ENCODE data around the gene FGD2. TPM values are rescaled to one million over a fixed set of nuclear protein-coding genes. Genes with fewer than 3 reads are reported as not detected.

The FGD2 gene
- total RNA-seq, 1 experiment from 2014 or later = 0.13 TPM

DNA sequence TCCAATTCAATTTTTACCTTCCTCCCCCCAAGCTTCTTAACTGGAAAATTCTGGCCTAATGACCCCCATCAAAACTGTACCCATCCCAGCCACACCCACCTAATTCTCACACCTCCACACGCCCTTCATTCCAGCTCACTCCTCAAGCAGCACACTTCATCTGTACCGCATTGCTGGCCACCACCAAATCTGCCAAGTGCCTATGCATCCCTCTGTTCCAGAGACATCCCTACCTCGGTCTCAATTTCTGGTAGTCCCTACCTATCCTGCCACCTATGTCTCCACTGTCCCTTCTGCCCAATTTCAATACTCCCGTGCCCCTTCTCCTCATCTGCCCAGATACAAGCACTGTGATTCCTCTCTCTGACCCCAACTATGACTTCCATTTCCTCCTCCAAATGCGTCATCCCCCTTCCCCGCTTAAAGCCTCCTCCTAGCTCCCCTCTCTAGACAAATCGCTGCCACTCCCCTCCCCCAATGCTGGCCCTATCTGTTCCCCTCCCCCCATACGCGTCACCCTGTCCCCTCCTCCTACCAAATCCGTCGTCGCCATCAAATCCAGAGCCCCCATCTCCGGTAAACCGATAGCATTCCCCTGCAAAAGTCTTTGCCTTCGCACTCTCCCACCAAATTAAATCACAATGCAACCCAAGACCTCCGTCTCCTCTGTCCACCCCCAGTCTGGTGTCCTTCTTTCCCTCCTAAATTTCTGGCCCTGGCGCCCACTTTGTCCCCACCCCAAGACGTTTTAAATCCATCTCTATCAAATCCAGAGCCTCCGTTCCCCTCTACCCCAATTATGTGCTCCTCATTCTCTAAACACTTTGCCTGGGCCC lies 20.7 kb upstream of the FGD2 start:
- peak overlapping the region; percentile 71 for H3K14ac ChIP-seq (ENCODE audit: insufficient read depth, low read length)
- H3K23ac ChIP-seq (ENCODE audit: insufficient read length, low read depth, low read length) = no peak overlapping the region
- no peak overlapping the region for H3T11ph ChIP-seq (ENCODE audit: low read length)
- DNase-seq = peak; percentile 79
- H3K23me2 ChIP-seq (ENCODE audit: insufficient read length, low read depth, low read length, poor library complexity, severe bottlenecking) = peaks cover 21% of the 10 kb centered on the region
- H4K20me1 ChIP-seq (ENCODE audit: control insufficient read depth, insufficient read depth, insufficient read length) = no peaks in the 10 kb centered on the region
- H3K36me3 Mint-ChIP-seq (ENCODE audit: insufficient read depth in 1 of 3, low read depth in 3 of 3) = peaks cover 5 to 11% (median 5%) of the 10 kb centered on the region in 3 experiments; a peak in 5 of 7 replicates
- no peaks in the 10 kb centered on the region for H3K79me1 ChIP-seq (ENCODE audit: insufficient read depth, low read depth, low read length, poor library complexity, severe bottlenecking)
- H3K9me3 ChIP-seq (ENCODE audit: control insufficient read depth, low read depth, low read length) = no peaks in the 10 kb centered on the region
- H2AFZ ChIP-seq (ENCODE audit: low read length) = no peak overlapping the region
- H2BK15ac ChIP-seq (ENCODE audit: low read depth, low read length) = no peak overlapping the region
- no peaks in the 10 kb centered on the region for H3K27me3 Mint-ChIP-seq (ENCODE audit: low read depth)
- no peaks in the 10 kb centered on the region for H3K27me3 ChIP-seq (ENCODE audit: insufficient read depth, low read length)
- peaks cover 48% of the 10 kb centered on the region; the same call in 1 of the 2 replicates for H3K79me2 ChIP-seq (ENCODE audit: insufficient read depth, low read length)
- H3K4me1 Mint-ChIP-seq = peaks cover 28 to 29% of the 10 kb centered on the region in 2 experiments
- no peak overlapping the region for H3K4me3 Mint-ChIP-seq
- no peak overlapping the region for H2BK5ac ChIP-seq (ENCODE audit: insufficient read length, low read length)
- no peak overlapping the region for H3K27ac ChIP-seq (ENCODE audit: insufficient read length, low read depth, low read length)
- peak overlapping the region; percentile 88 for H3K9ac ChIP-seq (ENCODE audit: extremely low read depth, insufficient read length, low read length)
- H2AK5ac ChIP-seq (ENCODE audit: insufficient read length, low read length) = no peak overlapping the region
- H3K4ac ChIP-seq (ENCODE audit: low read depth, low read length) = no peak overlapping the region
- peak overlapping the region; percentile 65 for H2BK120ac ChIP-seq (ENCODE audit: low read depth, low read length, poor library complexity, severe bottlenecking)
- no peak overlapping the region for H3K56ac ChIP-seq (ENCODE audit: insufficient read length, low read depth, low read length)
- no peak overlapping the region for H4K5ac ChIP-seq (ENCODE audit: insufficient read length, low read depth, low read length)
- WGBS (ENCODE audit: extremely low coverage, insufficient read length, low lambda C conversion rate) = no CpG with 5 or more reads among the region's 19 CpGs
- H2BK20ac ChIP-seq (ENCODE audit: low read depth, low read length, poor library complexity, severe bottlenecking) = no peak overlapping the region
- no peak overlapping the region for H2BK12ac ChIP-seq (ENCODE audit: insufficient read length, low read depth, low read length)
- H4K8ac ChIP-seq (replicated peaks; ENCODE audit: insufficient read length, low read depth, low read length) = no peak overlapping the region
- H3K4me2 ChIP-seq (ENCODE audit: insufficient read depth, insufficient read length, low read length) = peak overlapping the region; percentile 78
- no peak overlapping the region for H3K27ac Mint-ChIP-seq
- H3K9me3 Mint-ChIP-seq = no peaks in the 10 kb centered on the region
- no peak overlapping the region for H4K91ac ChIP-seq (ENCODE audit: insufficient read length, low read depth, low read length)
- TF ChIP-seq, protein P1, sequence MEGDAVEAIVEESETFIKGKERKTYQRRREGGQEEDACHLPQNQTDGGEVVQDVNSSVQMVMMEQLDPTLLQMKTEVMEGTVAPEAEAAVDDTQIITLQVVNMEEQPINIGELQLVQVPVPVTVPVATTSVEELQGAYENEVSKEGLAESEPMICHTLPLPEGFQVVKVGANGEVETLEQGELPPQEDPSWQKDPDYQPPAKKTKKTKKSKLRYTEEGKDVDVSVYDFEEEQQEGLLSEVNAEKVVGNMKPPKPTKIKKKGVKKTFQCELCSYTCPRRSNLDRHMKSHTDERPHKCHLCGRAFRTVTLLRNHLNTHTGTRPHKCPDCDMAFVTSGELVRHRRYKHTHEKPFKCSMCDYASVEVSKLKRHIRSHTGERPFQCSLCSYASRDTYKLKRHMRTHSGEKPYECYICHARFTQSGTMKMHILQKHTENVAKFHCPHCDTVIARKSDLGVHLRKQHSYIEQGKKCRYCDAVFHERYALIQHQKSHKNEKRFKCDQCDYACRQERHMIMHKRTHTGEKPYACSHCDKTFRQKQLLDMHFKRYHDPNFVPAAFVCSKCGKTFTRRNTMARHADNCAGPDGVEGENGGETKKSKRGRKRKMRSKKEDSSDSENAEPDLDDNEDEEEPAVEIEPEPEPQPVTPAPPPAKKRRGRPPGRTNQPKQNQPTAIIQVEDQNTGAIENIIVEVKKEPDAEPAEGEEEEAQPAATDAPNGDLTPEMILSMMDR (conservative IDR thresholded peaks at IDR 0.05) = no peak
- H3K18ac ChIP-seq (ENCODE audit: insufficient read length, low read depth, low read length) = peak overlapping the region; percentile 47
- peaks cover 14% of the 10 kb centered on the region; the same call in 1 of the 2 replicates for H3K4me1 ChIP-seq (ENCODE audit: insufficient read depth, low read length)
